Stimulated activated CD8-positive, alpha-beta memory T cell treated with anti-CD3 and anti-CD28 coated beads, Interleukin-15, amount 100 ng/mL, for 4 hours (primary cell): ENCODE data around the gene TAF6L.
"Not testable (repeated sequence)": the region's sequence is repeated elsewhere in the genome, so short reads cannot be mapped to it uniquely, and the experiment has no call there.

Experiments
- DNase-seq, 2 donors: peaks; one replicate each; pipeline ENCODE4 v3.0.0-alpha.2; 2020; ENCODE audit warnings: low read depth in 2 of 2

TAF6L gene, protein sequence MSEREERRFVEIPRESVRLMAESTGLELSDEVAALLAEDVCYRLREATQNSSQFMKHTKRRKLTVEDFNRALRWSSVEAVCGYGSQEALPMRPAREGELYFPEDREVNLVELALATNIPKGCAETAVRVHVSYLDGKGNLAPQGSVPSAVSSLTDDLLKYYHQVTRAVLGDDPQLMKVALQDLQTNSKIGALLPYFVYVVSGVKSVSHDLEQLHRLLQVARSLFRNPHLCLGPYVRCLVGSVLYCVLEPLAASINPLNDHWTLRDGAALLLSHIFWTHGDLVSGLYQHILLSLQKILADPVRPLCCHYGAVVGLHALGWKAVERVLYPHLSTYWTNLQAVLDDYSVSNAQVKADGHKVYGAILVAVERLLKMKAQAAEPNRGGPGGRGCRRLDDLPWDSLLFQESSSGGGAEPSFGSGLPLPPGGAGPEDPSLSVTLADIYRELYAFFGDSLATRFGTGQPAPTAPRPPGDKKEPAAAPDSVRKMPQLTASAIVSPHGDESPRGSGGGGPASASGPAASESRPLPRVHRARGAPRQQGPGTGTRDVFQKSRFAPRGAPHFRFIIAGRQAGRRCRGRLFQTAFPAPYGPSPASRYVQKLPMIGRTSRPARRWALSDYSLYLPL

DNA sequence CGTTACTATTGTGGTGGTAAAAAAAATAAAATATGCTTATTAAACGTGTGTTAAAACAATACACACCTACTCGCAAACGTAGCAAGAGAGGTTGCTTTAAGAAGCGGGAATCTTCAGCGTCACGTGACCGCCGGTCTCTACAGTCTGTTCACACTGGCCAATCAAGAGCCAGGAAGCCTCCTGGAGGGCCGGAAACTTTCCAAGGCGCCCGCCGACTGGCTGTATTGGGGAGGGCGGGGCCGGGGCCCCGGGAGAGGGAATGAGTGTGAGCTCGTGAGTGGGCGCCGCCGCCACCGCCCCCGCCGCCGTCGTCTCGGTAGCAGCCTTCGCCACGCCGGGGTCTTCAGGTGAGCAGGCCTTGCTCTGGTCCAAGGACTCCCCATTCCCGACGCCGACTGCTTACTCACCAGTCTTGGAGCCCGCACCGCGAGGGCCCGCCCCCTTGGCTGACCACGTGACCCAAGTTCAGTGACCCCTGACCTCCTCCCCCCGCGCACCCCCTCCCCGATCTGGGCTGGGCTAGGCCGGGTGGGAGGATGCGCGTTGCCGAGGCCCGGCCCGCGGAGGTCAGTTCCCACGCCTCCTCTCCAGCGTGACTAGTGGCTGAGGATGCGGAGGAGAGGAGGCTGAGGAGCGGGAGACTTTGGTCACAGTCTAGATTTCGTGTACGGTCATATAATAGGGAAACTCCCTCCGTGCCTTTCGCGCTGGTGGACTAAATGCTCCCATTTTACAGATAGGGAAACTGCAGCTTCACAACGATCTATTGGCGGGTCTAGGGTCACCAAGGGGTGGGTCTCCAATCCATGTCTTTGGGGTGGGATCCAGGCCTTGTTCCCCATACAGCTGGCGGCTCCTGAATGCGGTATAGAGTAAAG lies at the start of gene TAF6L:
TSS of gene TAF6L (plus strand) at position 253 of the 878 bp plus-strand sequence. CDS start 4,388 bp downstream, outside the sequence.
- peak; percentile 84 to 85 for DNase-seq

DNA sequence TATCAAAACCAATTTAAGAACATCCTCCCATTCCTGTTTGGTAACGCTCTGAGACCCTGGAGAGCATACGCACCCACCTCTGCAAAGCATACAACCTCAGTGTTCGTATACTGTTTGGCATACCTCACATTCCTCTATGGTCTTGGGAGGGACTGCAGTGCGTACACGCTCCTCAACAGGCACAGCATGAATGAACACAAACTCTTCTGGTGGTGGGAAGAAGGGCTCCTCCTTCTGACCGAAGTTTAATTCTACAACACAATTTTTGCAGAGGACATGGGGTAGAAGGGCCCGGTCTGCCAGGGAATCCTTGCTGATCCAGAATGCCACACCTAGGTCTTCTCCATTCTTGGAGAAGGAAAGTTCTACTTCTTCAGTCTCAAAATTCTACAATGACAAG lies 49.2 kb upstream of the TAF6L start:
- no peak for DNase-seq

DNA sequence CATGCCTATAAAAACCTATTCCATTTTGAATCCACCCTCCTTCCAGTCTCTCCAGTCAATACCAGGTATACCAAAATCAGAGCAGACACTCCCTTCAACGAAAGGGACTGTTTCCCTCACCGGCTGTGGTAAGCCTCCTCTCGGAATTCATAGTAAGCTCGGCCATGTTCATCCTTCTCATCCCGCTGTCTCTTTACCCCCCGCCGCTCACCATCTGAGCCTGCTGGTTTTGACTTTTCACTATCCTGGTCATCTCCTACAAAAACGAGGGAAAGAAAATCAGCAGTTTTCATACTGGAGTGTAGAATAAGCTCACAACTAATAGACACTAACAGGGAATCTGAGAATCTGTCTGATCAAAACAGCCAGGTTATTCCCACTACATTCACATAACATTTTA lies 47.0 kb upstream of the TAF6L start:
- no peak for DNase-seq

DNA sequence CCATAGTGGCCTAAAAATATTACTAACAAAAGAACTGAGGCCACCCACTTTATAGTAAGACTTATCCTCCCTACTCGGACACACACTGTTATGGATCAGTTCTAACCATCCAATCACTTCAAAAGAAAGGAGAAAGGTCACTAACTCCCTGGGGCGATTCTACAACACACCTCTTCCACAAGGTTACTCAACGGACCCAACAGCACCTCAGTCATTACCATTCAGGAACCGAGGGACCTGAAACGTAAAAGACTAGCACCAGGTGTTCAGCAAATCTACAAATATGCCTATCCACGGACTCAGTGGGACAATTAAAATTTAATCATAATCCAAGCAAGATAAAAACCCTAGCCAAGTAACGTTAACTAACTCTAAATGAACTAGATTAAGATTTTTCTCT lies 45.5 kb upstream of the TAF6L start:
- no peak for DNase-seq

DNA sequence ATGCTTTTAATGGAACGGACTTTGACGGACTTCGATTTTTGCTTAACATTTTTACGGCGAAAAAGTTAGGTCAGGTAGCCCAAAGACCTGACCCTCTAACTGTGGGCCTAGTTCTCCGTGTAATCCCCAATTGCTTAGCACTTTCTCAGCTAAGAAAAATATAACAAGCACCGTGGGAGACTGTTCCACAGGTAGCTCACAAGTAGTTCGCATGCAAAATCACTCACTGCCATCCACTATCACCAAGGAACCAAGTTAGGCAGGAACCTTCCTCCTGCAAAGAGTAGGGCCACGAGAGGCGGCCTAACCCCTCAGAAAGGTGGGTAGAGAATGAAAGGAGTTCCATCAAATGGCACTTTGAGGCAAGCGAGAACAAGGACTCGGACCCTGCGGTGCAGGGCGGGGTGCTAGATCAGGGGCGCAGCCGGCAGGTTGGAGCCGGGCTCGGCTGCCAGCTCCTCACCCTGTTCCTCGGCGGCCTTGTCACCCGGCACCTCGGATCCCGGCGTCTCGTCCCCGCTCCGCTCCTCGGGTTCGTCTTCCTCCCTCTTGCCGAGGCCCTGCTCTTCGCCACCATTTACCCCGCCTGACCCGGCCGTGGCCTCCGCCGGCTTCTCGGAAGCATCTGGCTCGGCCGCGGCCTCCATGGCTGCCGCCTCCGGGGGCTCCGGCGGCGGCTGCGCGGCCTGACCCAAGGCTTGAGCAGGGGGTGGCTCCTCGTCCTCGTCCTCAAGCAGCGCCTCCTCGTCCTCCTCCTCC lies 44.9 kb upstream of the TAF6L start:
- DNase-seq = peak in 1 of 2 donors; percentile 8

DNA sequence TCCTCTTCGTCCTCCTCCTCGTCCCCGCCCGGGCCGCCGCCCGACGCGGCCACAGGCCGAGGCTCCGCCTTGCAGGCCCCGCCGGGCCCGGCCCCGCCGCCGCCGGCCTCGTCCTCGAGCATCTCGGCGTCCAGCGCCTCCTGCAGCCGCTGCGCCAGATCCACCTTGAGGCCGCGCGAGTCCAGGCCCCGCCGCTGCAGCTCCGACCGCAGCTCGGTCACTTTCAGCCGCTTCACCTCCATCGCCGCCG lies 44.4 kb upstream of the TAF6L start:
- no peak for DNase-seq

DNA sequence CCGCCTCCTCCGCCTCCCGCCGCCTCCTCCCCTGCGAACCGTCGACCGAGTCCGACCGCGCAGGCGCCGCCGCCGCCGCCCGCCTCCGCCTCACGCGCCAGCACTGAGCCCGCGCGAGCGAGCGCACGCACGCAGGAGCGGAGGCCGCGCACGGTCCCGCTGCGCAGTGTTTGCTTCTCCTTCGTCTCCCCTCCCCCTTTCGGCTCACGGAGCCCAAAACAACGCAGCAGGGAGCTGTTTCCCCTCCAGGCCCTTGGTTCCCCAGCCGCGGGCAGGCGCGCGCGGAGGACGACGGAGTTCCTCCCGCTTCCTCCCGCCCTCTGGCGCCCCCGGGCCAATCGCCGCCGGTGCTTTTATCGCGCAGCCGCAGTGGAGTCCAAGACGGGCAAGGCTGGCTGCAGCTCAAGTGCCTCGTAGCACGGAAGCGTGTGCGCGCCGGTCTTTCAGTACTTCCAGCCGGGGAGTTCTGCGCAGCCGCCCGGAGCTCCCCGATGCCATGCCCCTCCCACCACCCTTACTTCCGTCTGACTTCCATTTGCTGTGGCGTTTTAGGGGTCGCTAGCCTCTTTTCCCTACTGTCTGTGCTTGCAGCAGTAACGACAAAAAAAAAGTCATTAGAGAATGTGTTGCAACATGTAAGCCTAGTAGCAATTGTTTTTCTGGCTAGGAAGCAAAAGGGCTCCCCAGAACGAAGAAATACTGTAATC lies 43.9 kb upstream of the TAF6L start, which contains the start of gene HNRNPUL2:
TSS of gene HNRNPUL2 (minus strand) at position 293 of the 707 bp plus-strand sequence. CDS start 301 bp downstream, outside the sequence.
- peak; percentile 98 for DNase-seq

DNA sequence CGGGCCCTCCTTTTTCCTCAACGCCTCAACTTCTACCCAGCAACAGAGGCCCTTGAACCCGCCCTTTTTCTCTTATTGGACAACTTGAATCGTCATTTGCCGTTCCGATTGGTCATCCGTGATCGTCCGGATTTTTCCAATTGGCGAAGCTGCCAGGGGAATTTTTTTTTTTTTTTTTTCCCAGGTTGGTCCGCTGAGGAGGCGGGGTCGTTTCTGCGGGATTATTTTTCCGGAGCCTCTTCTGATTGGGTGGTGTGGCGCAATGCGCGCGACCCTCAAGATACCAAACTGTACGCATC lies 43.4 kb upstream of the TAF6L start:
- DNase-seq = peak; percentile 58 to 75

DNA sequence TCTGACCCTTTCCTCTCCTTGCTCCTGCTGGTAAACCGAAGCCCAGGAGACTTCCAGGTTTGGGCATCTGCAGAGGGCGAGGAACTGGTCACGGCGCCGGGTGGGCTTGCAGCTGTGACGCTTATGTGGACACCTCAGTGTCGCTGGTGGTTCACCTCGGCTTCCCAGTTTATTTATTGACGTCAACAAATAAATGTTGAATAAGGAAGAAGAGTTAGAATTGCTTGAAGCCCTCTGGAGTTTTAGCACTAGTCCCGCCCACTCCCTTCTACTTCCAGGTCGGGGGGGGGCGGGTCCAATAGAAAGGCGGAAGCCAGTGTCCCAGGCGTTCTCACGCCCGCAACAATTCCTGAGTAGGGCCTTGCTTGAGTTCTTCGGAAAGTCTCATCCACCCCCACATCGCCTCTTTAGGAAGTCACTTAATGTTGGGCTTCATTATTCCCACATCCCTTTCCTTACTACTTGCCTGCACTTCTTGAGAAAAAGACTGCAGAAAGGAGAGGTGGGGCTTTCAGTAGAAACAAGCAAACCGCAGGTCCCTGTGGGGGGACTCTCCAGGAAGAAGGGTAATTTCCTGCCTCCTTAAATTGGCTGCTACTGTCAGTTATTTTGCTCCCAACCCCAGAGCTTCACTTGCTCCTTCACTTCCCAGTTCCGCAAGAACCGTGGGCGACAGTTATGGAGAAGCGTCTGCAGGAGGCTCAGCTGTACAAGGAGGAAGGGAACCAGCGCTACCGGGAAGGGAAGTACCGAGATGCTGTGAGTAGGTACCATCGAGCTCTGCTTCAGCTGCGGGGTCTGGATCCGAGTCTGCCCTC lies 42.8 kb upstream of the TAF6L start, which contains the start of gene TTC9C:
TSS of gene TTC9C (plus strand) at position 316 of the 818 bp plus-strand sequence. CDS start at position 679, 363 bp downstream.
- peak; percentile 63 to 71 for DNase-seq

DNA sequence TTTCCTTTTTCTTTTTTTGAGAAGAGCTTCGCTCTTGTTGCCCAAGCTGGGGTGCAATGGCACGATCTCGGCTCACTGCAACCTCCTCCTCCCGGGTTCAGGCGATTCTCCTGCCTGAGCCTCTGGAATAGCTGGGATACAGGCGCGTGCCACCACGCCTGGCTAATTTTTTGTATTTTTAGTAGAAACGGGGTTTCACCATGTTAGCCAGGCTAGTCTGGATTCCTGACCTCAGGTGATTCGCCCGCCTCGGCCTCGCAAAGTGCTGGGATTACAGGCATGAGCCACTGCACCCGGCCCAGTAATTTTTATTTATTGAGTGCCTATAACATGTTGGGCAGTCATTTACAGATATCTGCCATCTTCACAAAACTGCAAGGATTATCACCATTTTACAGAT lies 41.1 kb upstream of the TAF6L start:
- DNase-seq = not testable (repeated sequence)

DNA sequence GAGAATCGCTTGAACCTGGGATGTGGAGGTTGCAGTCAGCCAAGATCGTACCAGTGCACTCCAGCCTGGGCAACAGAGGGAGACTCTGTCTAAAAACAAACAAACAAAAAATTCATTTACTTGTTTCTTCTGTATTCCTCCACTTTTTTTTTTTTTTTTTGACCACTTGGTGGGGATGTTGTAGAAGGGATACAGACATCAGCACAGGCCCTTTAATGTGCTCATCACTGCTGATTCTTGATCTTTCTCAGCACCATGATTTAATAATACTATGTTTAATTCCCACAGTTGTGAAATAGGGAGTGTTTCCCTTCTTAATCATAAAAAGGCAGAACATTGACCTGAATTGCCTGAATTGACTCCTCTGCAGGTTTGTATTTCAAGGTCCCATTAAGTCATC lies 38.4 kb upstream of the TAF6L start:
- no peak for DNase-seq

DNA sequence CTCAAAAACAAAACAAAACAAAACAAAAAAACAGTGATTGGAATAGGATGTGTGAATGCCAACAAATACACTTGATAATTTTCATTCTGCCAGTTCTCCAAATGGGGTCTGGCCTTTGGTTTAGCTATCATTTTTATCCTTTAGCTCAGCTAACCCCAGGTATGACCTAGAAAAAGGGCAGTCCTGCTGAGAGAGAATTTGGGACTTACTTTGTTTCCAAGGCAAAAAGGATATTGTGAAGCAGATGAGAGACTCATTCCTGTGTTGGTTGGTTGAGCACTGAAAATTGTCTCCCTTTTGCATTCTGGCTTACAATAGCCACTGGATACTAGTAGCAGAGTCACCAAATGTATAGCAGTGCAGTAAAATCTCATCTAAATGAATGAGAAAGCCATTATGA lies 34.0 kb upstream of the TAF6L start:
- no peak for DNase-seq

DNA sequence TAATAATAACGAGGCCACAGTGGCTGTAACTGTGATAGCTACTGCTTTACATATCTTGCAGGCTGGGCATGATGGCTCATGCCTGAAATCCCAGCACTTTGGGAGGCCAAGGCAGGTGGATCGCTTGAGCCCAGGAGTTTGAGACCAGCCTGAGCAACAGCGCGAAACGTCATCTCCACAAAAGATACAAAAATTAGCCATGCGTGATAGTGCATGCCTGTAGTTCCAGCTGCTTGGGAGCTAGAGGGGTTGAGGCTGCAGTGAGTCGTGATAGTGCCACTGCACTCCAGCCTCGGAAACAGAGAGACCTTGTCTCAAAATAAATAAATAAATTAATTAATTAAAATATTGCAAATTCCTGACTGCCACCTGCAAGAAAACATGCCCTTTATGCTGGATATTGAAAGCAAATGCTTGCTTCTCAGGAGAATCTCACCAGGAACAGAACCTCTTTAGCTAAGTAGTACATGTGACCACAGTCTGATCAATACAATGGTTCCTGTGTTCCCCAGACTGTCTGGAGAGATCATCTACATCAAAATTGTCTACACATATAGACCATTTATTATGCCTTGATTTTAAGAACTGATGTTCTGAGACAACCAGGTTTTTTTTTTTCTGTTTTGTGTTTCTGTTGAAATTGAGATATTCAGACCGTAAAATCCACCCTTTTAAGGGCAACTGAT lies 23.6 kb upstream of the TAF6L start:
- DNase-seq = no peak

DNA sequence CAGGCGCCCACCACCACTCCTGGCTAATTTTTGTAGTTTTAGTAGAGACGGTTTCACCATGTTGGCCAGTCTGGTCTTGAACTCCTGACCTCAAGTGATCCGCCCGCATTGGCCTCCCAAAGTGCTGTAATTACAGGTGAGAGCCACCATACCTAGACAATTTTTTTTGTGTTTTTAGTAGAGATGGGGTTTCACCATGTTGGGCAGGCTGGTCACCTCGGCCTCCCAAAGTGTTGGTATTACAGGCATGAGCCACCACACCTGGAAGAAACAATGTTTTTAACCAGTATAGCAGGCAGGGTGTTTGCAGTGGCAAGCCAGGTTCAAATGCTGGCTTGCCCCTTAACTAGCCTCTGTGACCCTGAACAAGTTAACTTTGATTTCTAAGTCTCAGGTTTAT lies 21.3 kb upstream of the TAF6L start:
- DNase-seq = not testable (repeated sequence)

DNA sequence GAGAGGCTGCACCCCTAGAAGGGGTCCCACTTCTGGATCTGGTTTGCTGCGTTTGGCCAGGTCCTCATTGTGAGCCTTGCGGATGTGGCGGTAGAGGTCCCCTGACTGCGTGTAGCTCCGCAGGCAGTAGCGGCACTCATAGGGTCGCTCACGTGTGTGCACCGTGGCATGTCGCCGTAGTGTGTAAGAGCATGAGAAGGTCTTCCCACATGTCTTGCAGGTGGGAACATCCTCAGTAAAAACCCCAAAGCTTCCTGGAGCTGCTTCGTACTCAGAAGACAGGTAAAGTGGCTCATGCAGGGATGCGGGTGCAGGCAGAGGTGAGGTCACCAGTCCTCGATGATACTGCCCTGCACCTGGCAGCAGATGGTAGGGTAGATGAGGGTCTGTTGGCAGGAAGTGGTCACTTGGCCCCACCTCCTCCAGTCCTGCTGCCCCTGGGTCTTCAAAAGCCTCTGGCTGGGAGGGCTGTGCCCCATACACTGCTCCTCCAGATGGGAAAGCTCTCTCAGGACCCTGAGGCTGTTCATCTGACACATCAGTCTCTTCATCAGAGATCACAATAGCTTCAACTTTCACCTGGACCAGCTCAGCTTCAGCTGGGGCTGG lies 18.9 kb upstream of the TAF6L start:
- no peak for DNase-seq

DNA sequence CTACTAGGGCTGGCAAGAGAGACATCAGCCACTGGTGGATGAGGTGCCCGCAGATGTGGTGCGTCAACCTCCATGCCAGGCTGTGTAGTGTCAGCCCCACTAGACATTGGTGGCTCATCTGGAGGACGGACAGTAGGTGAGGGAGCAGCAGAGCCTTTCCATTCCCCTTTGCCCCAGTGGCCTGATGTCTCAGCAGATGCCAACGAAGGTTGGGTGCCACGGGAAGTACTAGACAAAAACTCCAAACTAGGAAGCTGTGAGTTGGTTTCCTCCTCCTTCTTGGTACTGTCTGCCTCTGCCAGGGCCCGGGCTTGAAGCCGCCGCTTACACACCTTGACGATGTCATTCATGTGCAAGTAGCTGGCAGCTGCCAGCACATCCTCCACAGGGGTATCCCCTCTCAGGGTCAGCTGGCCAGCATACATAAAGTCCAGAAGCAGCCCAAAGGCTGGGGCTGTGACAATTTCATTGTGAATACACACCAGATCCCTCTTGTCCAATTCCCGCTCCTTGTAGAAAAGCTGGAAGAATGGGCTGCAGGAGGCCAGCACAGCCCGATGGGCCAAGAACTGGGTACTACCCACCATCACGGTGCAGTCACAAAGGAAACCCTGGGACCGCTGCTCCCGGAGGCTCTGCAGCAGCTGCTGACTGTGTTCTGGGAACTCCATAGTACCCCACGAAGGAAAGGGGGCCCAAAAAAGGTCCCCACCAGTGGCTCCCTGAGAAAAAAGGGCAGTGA lies 18.0 kb upstream of the TAF6L start:
- no peak for DNase-seq

DNA sequence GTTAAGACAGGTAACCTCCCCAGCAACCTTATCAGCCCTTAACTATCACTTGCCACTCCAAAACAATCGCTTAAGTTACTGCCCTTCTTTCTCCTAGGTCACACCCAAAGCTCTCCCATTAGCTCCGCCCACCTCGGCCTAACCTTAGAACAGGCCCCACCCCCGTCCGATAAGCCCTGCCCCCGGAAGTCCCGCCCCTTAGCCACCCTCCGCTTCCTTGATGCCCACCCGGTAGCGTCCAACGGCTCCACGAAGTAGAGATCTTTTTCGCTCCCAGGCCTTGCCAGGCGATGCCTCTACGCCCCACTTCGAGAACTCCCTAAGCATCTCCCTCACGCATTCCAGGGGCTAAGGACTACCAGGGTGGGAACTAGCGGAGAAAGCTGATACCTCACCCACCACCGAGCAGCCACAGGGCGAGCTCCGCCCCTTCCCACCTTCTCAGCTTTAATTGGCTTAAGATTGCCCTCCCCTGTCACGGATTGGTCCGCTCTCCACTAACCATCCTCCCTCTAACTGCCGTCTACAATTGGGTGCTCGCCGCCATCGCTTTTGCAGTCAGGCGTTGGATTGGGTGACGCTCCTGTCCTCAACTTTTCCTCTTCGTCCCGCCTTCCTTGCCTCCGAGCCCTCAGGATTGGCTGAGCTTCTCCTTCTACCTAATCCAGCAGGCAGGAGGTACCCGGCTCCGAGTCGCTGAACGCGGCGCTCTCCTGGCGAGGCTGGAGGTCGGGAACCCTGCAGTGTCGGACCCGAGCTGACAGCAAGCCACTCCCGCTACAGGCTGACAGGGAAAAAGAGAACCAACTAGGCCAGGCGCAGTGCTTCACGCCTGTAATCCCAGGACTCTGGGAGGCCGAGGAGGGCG lies 17.2 kb upstream of the TAF6L start, which contains the start of gene ZBTB3:
TSS of gene ZBTB3 (minus strand) at position 425 of the 868 bp plus-strand sequence. CDS start 496 bp downstream, outside the sequence.
- DNase-seq = peak; percentile 86 to 95
